Peyer's patch (tissue), 4 donors: ENCODE results near the gene POF1B. TPM values are rescaled to one million over a fixed set of nuclear protein-coding genes. Genes with fewer than 3 reads are reported as not detected.
"Not testable (repeated sequence)": the region's sequence is repeated elsewhere in the genome, so short reads cannot be mapped to it uniquely, and the experiment has no call there.

ENCODE experiments used
- DNase-seq, 3 donors: peaks; one replicate each; pipeline ENCODE4 v3.0.0-alpha.2; 2017 to 2019
- H3K27ac ChIP-seq, 4 donors: fragments of 200-600 bp; sonication (generic); one replicate each; pipeline ENCODE4 v1.5.1; 2016 to 2019
- H3K27me3 ChIP-seq, 2 donors: fragments of 200-600 bp; sonication (generic); one replicate each; pipeline ENCODE4 v1.5.1; 2019
- H3K36me3 ChIP-seq, 3 donors: fragments of 200-600 bp; sonication (generic); one replicate each; pipeline ENCODE4 v1.5.1; 2016 to 2019
- H3K4me1 ChIP-seq, 4 donors: fragments of 200-600 bp; sonication (generic); one replicate each; pipeline ENCODE4 v1.5.1; 2016 to 2019
- H3K4me3 ChIP-seq, 4 donors: fragments of 200-600 bp; sonication (generic); 1 replicate in 3 of 4; 2 replicates in 1 of 4; pipeline ENCODE4 v1.5.1; 2016 to 2019; ENCODE audit warnings: mild to moderate bottlenecking in 1 of 4
- H3K9me3 ChIP-seq, 4 donors: fragments of 200-600 bp; sonication (generic); one replicate each; pipeline ENCODE4 v1.5.1; 2016 to 2019; ENCODE audit warnings: mild to moderate bottlenecking in 1 of 4
- POLR2A ChIP-seq, 2 donors: fragments of 450-650 bp; IDR thresholded peaks; one replicate each; pipeline ENCODE4 v1.5.1; 2017; ENCODE audit warnings: antibody characterized with exemption in 2 of 2, mild to moderate bottlenecking in 2 of 2, moderate library complexity in 2 of 2
- total RNA-seq, 4 donors: library from RNA; depleted of rRNA; stranded (reverse); fragments of >200 nt; gene quantifications; one replicate each; pipeline ENCODE4 v1.1.0, GENCODE V29; 2016
- TF ChIP-seq, protein P1 (sequence below), 6 experiments: fragments of 450-650 bp in 4 of 6; fragments of 200-600 bp in 2 of 6; sonication (generic) in 1 of 6; IDR thresholded peaks; one replicate each; pipeline ENCODE4 v1.5.1; 2017 to 2019; ENCODE audit warnings: antibody characterized with exemption in 6 of 6, mild to moderate bottlenecking in 3 of 6, moderate library complexity in 1 of 6

POF1B gene
- total RNA-seq, 4 donors from 2014 or later: 59.4 to 134 (median 79.1) TPM

DNA sequence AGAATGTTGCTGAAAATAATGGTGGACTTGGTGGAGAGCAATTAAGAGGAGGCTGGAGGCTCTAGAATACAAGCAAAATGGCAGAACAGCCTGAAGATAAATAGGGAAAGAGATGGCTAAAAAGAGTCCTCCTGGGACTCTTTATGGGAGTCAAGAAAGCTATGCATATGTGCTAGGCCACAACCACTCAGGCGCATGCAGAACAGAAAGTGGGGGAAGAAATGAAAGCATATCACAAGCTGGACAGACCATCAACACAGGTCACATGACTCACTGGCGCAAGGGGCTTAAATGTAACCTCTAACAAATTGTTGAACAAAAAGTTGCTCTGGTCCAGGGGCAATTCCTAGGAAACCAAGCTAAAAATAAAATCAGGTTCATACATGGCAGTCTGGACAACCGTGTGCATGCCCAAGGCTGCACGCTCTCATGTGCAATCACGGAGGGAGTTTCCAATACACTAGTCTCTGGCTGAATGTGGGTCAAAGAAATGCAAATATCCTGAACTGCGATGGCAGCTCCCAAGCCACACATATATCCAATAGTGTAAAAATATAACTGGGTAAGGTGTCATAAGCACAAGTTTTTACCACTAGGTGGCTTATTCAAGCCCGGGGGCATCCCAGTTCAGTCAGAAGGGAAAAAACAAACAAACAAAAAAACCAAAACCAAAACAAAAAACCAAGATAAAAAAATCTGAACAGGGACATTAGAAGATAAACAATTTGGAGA, 90.3 kb downstream of the POF1B start:
- Histone ChIP-seq H3K4me1 (no peaks in the 10 kb centered on the region), H3K9me3 (no peaks in the 10 kb centered on the region), H3K27me3 (no peaks in the 10 kb centered on the region), H3K27ac (no peak overlapping the region), H3K4me3 (no peak overlapping the region), H3K36me3 (no peaks in the 10 kb centered on the region)
- no peak for DNase-seq
- no peak for TF ChIP-seq POLR2A (IDR thresholded peaks at IDR 0.05)
- TF ChIP-seq, protein P1, sequence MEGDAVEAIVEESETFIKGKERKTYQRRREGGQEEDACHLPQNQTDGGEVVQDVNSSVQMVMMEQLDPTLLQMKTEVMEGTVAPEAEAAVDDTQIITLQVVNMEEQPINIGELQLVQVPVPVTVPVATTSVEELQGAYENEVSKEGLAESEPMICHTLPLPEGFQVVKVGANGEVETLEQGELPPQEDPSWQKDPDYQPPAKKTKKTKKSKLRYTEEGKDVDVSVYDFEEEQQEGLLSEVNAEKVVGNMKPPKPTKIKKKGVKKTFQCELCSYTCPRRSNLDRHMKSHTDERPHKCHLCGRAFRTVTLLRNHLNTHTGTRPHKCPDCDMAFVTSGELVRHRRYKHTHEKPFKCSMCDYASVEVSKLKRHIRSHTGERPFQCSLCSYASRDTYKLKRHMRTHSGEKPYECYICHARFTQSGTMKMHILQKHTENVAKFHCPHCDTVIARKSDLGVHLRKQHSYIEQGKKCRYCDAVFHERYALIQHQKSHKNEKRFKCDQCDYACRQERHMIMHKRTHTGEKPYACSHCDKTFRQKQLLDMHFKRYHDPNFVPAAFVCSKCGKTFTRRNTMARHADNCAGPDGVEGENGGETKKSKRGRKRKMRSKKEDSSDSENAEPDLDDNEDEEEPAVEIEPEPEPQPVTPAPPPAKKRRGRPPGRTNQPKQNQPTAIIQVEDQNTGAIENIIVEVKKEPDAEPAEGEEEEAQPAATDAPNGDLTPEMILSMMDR (IDR thresholded peaks at IDR 0.05): no peak

DNA sequence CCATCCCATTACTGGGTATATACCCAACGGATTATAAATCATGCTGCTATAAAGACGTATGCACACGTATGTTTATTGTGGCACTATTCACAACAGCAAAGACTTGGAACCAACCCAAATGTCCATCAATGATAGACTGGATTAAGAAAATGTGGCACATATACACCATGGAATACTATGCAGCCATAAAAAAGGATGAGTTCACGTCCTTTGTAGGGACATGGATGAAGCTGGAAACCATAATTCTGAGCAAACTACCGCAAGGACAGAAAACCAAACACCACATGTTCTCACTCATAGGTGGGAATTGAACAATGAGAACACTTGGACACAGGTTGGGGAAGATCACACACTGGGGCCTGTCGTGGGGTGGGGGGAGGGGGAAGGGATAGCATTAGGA, 94.2 kb downstream of the POF1B start:
- H3K36me3 ChIP-seq, H3K9me3 ChIP-seq, H3K27ac ChIP-seq, H3K4me1 ChIP-seq, DNase-seq, H3K4me3 ChIP-seq, H3K27me3 ChIP-seq: not testable (repeated sequence)

DNA sequence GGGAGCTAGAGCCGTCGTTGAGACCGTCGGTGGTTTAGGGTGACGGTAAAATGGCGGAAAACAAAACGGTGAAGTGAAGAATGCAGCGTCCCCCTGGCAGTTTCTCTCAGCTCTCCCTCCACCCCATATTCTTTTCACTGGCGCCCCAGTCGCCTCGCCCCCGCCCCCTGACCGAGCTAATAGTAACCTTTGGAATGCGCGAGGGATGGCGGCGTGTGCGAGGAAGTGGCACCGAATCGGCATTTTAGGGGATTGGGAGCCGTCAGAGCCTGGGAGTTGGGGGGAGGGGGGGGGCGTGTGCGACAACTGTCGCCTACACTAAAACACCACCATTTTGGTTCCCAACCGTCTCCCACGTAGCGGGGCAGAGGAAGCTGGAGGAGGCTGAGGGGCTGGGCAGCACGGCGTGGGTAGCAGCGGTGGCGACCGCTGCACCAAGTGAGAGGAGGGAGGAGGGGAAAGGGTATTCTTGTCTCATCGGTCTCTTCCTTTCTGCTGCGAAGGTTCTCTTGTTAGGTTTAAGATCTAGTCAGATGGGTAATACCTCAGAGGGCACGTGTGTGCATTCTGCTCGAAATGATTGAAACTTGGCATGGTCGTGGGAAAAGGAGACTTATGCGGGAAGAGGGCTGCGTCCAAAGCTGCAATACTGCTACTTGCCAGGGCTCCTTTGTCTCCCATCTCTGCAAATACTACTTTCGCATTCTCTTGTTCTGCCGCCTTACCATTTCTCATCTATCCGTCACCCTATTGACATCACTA, 134.8 kb downstream of the POF1B start:
- H3K4me1 ChIP-seq: no peaks in the 10 kb centered on the region
- no peak for DNase-seq
- peak overlapping the region; percentile 33 to 64 (median 49) for H3K4me3 ChIP-seq
- TF ChIP-seq, protein P1 (IDR thresholded peaks at IDR 0.05): no peak
- no peak for TF ChIP-seq POLR2A (IDR thresholded peaks at IDR 0.05)
- H3K9me3 ChIP-seq: no peaks in the 10 kb centered on the region
- no peaks in the 10 kb centered on the region for H3K36me3 ChIP-seq
- no peak overlapping the region for H3K27ac ChIP-seq
- H3K27me3 ChIP-seq: no peaks in the 10 kb centered on the region

DNA sequence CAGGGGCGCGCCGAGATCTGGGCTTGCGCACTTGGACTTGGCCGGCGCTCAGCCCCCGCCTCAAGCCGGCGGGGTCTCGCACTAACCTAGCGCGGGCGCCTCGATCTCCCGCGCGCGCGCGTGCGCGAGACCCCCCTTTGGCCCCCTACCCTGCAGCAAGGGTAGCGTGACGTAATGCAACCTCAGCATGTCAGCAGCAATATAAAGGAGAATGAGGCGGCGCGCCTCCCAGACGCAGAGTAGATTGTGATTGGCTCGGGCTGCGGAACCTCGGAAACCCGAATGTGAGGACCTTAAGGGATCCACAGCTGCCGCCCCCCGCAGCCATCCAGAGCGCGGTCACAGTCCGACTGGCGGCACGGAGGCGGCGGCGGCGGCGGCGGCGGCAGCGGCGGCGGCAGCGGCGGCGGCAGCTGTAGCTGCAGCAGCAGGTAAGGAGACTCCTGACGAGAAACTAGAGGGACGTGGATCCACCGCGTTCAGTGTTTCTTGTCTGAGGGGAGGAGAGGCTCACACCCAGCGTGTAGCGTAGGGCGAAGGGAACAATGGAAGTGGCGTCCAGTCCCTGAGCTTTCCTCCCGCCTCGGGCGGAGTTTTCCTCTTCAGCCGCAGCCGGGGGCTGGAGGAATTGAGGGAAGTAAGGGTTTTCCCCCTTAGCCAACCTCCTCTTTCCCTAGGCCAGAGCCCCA, 135.6 kb downstream of the POF1B start, which contains the start of the genes SATL1 and ZNF711:
Gene SATL1 (minus strand): TSS at position 19 of the 689 bp plus-strand sequence. CDS start 134,811 bp downstream, outside the sequence.
Gene ZNF711 (plus strand): TSS at position 231 of the 689 bp plus-strand sequence. CDS start 3,582 bp downstream, outside the sequence.
- Histone ChIP-seq H3K27ac (no peak within 1 kb of the TSS), H3K36me3 (no peaks in the 10 kb centered on the region), H3K9me3 (no peaks in the 10 kb centered on the region), H3K4me1 (no peaks in the 10 kb centered on the region), H3K27me3 (no peaks in the 10 kb centered on the region), H3K4me3 (peak within 1 kb of the TSS; percentile 33 to 64 (median 49))
- DNase-seq: peak; percentile 24 to 60 (median 53)
- no peak for TF ChIP-seq POLR2A (IDR thresholded peaks at IDR 0.05)
- TF ChIP-seq, protein P1 (IDR thresholded peaks at IDR 0.05): no peak

DNA sequence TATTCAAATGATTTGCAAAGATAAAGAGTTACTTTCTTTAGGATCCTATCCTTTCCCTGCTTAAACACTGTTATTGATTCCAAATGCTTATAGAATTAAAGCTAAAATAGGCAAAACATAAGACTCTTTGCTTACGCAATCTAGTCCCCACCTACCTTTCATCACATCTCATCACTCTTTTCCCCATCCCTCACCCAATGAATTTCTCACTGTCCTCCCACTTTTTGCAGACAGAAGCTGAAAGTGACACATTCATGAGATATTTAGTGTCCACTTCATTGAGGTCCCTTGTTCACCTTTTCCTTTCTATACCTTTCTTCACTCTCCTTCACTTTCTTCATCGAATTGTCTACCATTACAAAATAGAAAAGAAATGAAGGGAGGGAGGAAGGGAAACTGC, 136.3 kb downstream of the POF1B start:
- Histone ChIP-seq H3K4me1 (no peaks in the 10 kb centered on the region), H3K4me3 (no peak overlapping the region), H3K27me3 (no peaks in the 10 kb centered on the region), H3K9me3 (no peaks in the 10 kb centered on the region), H3K36me3 (no peaks in the 10 kb centered on the region), H3K27ac (no peak overlapping the region)
- TF ChIP-seq, protein P1 (IDR thresholded peaks at IDR 0.05): no peak
- TF ChIP-seq POLR2A (IDR thresholded peaks at IDR 0.05): no peak
- no peak for DNase-seq

Other genes with a start within 250 kb of the POF1B start
- not detected for gene SATL1, start 135.9 kb downstream of the POF1B start, total RNA-seq
- gene ZNF711, start 135.7 kb downstream of the POF1B start, total RNA-seq: 10 to 100 TPM in 1 of 4 donors, 1 to 10 TPM in 2, under 1 TPM in 1; 0.53 to 13.2 (median 2.4) TPM